Measurements from ENCODE around the gene GMNN. TPM values are rescaled to one million over a fixed set of nuclear protein-coding genes. Genes with fewer than 3 reads are reported as not detected.
"Not testable (repeated sequence)": the region's sequence is repeated elsewhere in the genome, so short reads cannot be mapped to it uniquely, and the experiment has no call there.

The GMNN gene
- total RNA-seq, 1 experiment from 2014 or later = 111 TPM

DNA sequence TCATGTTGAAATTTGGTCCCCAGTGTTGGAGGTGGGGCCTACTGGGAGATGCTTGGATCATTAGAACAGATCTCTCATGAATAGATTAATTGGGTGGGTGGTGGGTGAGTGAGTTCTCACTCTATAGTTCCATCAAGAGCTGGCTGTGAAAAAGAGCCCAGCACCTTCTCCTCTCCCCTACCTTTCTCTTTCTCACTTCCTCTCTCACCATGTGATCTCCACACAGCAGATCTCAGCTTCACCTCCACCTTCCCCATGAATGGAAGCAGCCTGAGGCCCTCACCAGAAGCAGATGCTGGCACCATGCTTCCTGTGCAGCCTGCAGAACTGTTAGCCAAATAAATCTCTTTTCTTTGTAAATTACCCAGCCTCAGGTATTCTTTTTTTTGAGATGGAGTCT lies 12.9 kb upstream of the GMNN start:
- ChIA-PET CTCF (no interaction called here), POLR2A (ENCODE audit: low non-redundant PET) (no interaction called here)
- no peaks in the 10 kb centered on the region for H3K9me3 ChIP-seq (ENCODE audit: low read depth, low read length, poor library complexity, severe bottlenecking)
- H3K4me1 ChIP-seq (ENCODE audit: insufficient read depth, low read length, poor library complexity, severe bottlenecking) = no peaks in the 10 kb centered on the region
- DNase-seq (ENCODE audit: low spot score) = no peak
- no peaks in the 10 kb centered on the region for H3K36me3 ChIP-seq (ENCODE audit: insufficient read depth, low read length, poor library complexity, severe bottlenecking)
- no peak for TF ChIP-seq EZH2 (IDR thresholded peaks at IDR 0.05; ENCODE audit: borderline replicate concordance, low read depth, low read length, poor library complexity, severe bottlenecking)
- TF ChIP-seq, protein P1, sequence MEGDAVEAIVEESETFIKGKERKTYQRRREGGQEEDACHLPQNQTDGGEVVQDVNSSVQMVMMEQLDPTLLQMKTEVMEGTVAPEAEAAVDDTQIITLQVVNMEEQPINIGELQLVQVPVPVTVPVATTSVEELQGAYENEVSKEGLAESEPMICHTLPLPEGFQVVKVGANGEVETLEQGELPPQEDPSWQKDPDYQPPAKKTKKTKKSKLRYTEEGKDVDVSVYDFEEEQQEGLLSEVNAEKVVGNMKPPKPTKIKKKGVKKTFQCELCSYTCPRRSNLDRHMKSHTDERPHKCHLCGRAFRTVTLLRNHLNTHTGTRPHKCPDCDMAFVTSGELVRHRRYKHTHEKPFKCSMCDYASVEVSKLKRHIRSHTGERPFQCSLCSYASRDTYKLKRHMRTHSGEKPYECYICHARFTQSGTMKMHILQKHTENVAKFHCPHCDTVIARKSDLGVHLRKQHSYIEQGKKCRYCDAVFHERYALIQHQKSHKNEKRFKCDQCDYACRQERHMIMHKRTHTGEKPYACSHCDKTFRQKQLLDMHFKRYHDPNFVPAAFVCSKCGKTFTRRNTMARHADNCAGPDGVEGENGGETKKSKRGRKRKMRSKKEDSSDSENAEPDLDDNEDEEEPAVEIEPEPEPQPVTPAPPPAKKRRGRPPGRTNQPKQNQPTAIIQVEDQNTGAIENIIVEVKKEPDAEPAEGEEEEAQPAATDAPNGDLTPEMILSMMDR (conservative IDR thresholded peaks at IDR 0.05; ENCODE audit: low read depth, low read length) = no peak
- H3K4me3 ChIP-seq (ENCODE audit: low read depth, low read length, poor library complexity, severe bottlenecking) = no peak overlapping the region
- no peak overlapping the region for H3K27ac ChIP-seq (ENCODE audit: low read depth, low read length, poor library complexity, severe bottlenecking)
- H3K27me3 ChIP-seq (replicated peaks; ENCODE audit: insufficient read depth, low read depth, low read length, poor library complexity) = no peaks in the 10 kb centered on the region
- BruUV-seq (replicated peaks) = no TSS peak
- intact Hi-C loops (cut with micrococcal nuclease; ENCODE audit: unreplicated experiment) = no loop called here

DNA sequence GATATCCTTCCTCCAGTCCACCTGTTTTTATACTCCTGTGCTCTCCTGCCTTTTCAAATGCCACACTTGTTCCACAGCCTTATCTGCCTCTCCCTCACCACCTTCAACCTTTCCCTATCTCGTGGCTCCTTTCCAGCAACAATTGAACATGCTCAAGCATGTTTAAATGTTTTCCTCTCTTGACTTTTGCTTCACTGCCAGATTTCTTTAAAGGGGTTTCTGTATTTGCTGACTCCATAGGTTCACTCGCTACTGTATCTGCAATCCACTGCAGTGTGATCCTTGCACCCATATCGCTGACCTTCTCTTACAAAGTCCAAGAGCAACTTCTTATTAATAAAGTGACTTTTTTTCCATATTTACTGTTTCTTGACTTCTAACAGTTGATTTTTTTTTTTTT lies 11.2 kb upstream of the GMNN start:
- CTCF ChIA-PET = no interaction called here
- intact Hi-C loops (cut with micrococcal nuclease; ENCODE audit: unreplicated experiment) = no loop called here
- Histone ChIP-seq H3K4me3 (ENCODE audit: low read depth, low read length, poor library complexity, severe bottlenecking) (no peak overlapping the region), H3K27me3 (replicated peaks; ENCODE audit: insufficient read depth, low read depth, low read length, poor library complexity) (no peaks in the 10 kb centered on the region), H3K4me1 (ENCODE audit: insufficient read depth, low read length, poor library complexity, severe bottlenecking) (no peaks in the 10 kb centered on the region), H3K9me3 (ENCODE audit: low read depth, low read length, poor library complexity, severe bottlenecking) (no peaks in the 10 kb centered on the region), H3K36me3 (ENCODE audit: insufficient read depth, low read length, poor library complexity, severe bottlenecking) (no peaks in the 10 kb centered on the region), H3K27ac (ENCODE audit: low read depth, low read length, poor library complexity, severe bottlenecking) (no peak overlapping the region)
- POLR2A ChIA-PET (ENCODE audit: low non-redundant PET) = no interaction called here
- BruUV-seq (replicated peaks) = no TSS peak
- TF ChIP-seq, protein P1 (conservative IDR thresholded peaks at IDR 0.05; ENCODE audit: low read depth, low read length) = no peak
- TF ChIP-seq EZH2 (IDR thresholded peaks at IDR 0.05; ENCODE audit: borderline replicate concordance, low read depth, low read length, poor library complexity, severe bottlenecking) = no peak
- no peak for DNase-seq (ENCODE audit: low spot score)

- H3K9me3 ChIP-seq (ENCODE audit: low read depth, low read length, poor library complexity, severe bottlenecking); H3K4me3 ChIP-seq (ENCODE audit: low read depth, low read length, poor library complexity, severe bottlenecking); POLR2A ChIA-PET (ENCODE audit: low non-redundant PET); intact Hi-C loops (cut with micrococcal nuclease; ENCODE audit: unreplicated experiment); DNase-seq (ENCODE audit: low spot score); CTCF ChIA-PET; H3K4me1 ChIP-seq (ENCODE audit: insufficient read depth, low read length, poor library complexity, severe bottlenecking); H3K27me3 ChIP-seq (replicated peaks; ENCODE audit: insufficient read depth, low read depth, low read length, poor library complexity); H3K36me3 ChIP-seq (ENCODE audit: insufficient read depth, low read length, poor library complexity, severe bottlenecking); H3K27ac ChIP-seq (ENCODE audit: low read depth, low read length, poor library complexity, severe bottlenecking): not testable (repeated sequence)
- TSS peak; percentile 95 for BruUV-seq (replicated peaks)
These were observed 9.6 kb upstream of the GMNN start for GRCh38 chr6:24764833-24765828.

GRCh38 chr6:24765968-24766367 lies 8.8 kb upstream of the GMNN start:
- H3K4me1 ChIP-seq (ENCODE audit: insufficient read depth, low read length, poor library complexity, severe bottlenecking); H3K4me3 ChIP-seq (ENCODE audit: low read depth, low read length, poor library complexity, severe bottlenecking); BruUV-seq (replicated peaks); POLR2A ChIA-PET (ENCODE audit: low non-redundant PET); DNase-seq (ENCODE audit: low spot score); H3K27me3 ChIP-seq (replicated peaks; ENCODE audit: insufficient read depth, low read depth, low read length, poor library complexity); H3K36me3 ChIP-seq (ENCODE audit: insufficient read depth, low read length, poor library complexity, severe bottlenecking); H3K9me3 ChIP-seq (ENCODE audit: low read depth, low read length, poor library complexity, severe bottlenecking); H3K27ac ChIP-seq (ENCODE audit: low read depth, low read length, poor library complexity, severe bottlenecking): not testable (repeated sequence)
- CTCF ChIA-PET = interaction anchor here (1.0 kb wide), 1 partner anchor 185 kb away, joined by 3 read pairs; no protein-coding TSS in a partner anchor
- intact Hi-C loops (cut with micrococcal nuclease; ENCODE audit: unreplicated experiment) = loop anchor here (2.0 kb wide), 2 partner anchors 185 to 241 kb away; no protein-coding TSS in a partner anchor
